ENCODE data around the gene MSH2.

MSH2 gene

GRCh38 chr2:47373747-47374146 lies 29.2 kb upstream of the MSH2 start:
- H3K4me3 ChIP-seq (ENCODE audit: low read depth in 1 of 2, low read length in 2 of 2) = no peak overlapping the region
- no peaks in the 10 kb centered on the region for H3K9me3 ChIP-seq (ENCODE audit: insufficient read depth, low read length, severe bottlenecking)
- no peak for TF ChIP-seq CTCF (IDR thresholded peaks at IDR 0.05; ENCODE audit: borderline replicate concordance, extremely low read depth, low read length, poor library complexity, severe bottlenecking)
- TF ChIP-seq EZH2 (IDR thresholded peaks at IDR 0.05; ENCODE audit: borderline replicate concordance, low read depth, low read length, severe bottlenecking) = no peak
- H3K27ac ChIP-seq (ENCODE audit: low read length) = no peak overlapping the region
- DNase-seq (no peak), ATAC-seq (ENCODE audit: insufficient read depth, low read depth) (no peak)
- no peaks in the 10 kb centered on the region for H4K20me1 ChIP-seq (ENCODE audit: insufficient read depth, low read length)
- H2AFZ ChIP-seq (ENCODE audit: low read depth, low read length) = no peak overlapping the region
- no peaks in the 10 kb centered on the region for H3K27me3 ChIP-seq (ENCODE audit: insufficient read depth, low read length, poor library complexity)
- no peak overlapping the region for H3K9ac ChIP-seq (ENCODE audit: low read depth, low read length)
- no peak overlapping the region for H3K4me2 ChIP-seq (ENCODE audit: insufficient read depth, low read length)
- no peaks in the 10 kb centered on the region for H3K36me3 ChIP-seq (ENCODE audit: insufficient read depth, low read length)
- H3K4me1 ChIP-seq (ENCODE audit: insufficient read depth, low read length) = no peaks in the 10 kb centered on the region
- no peaks in the 10 kb centered on the region for H3K79me2 ChIP-seq (ENCODE audit: insufficient read depth, low read length)

- no peaks in the 10 kb centered on the region for H3K36me3 ChIP-seq (ENCODE audit: insufficient read depth, low read length)
- H3K79me2 ChIP-seq (ENCODE audit: insufficient read depth, low read length) = no peaks in the 10 kb centered on the region
These were observed 27.6 kb upstream of the MSH2 start for GRCh38 chr2:47375307-47375706.

GRCh38 chr2:47379384-47379783 lies 23.6 kb upstream of the MSH2 start:
- H3K4me1 ChIP-seq (ENCODE audit: insufficient read depth, low read length) = no peaks in the 10 kb centered on the region
- H3K27ac ChIP-seq (ENCODE audit: low read length) = no peak overlapping the region
- H4K20me1 ChIP-seq (ENCODE audit: insufficient read depth, low read length) = no peaks in the 10 kb centered on the region
- no peaks in the 10 kb centered on the region for H3K27me3 ChIP-seq (ENCODE audit: insufficient read depth, low read length, poor library complexity)
- no peak overlapping the region for H3K4me2 ChIP-seq (ENCODE audit: insufficient read depth, low read length)
- no peaks in the 10 kb centered on the region for H3K79me2 ChIP-seq (ENCODE audit: insufficient read depth, low read length)
- no peak overlapping the region for H3K4me3 ChIP-seq (ENCODE audit: low read depth in 1 of 2, low read length in 2 of 2)
- H3K9me3 ChIP-seq (ENCODE audit: insufficient read depth, low read length, severe bottlenecking) = no peaks in the 10 kb centered on the region
- TF ChIP-seq CTCF (IDR thresholded peaks at IDR 0.05; ENCODE audit: borderline replicate concordance, extremely low read depth, low read length, poor library complexity, severe bottlenecking) = no peak
- TF ChIP-seq EZH2 (IDR thresholded peaks at IDR 0.05; ENCODE audit: borderline replicate concordance, low read depth, low read length, severe bottlenecking) = no peak
- H3K36me3 ChIP-seq (ENCODE audit: insufficient read depth, low read length) = no peaks in the 10 kb centered on the region
- ATAC-seq (ENCODE audit: insufficient read depth, low read depth) (no peak), DNase-seq (no peak)
- no peak overlapping the region for H2AFZ ChIP-seq (ENCODE audit: low read depth, low read length)
- no peak overlapping the region for H3K9ac ChIP-seq (ENCODE audit: low read depth, low read length)

More at GRCh38 chr2:47375307-47375706, 27.6 kb upstream of the MSH2 start:
- Histone ChIP-seq H3K4me3 (ENCODE audit: low read depth in 1 of 2, low read length in 2 of 2) (no peak overlapping the region), H3K9me3 (ENCODE audit: insufficient read depth, low read length, severe bottlenecking) (no peaks in the 10 kb centered on the region), H3K4me1 (ENCODE audit: insufficient read depth, low read length) (no peaks in the 10 kb centered on the region), H4K20me1 (ENCODE audit: insufficient read depth, low read length) (no peaks in the 10 kb centered on the region), H3K9ac (ENCODE audit: low read depth, low read length) (no peak overlapping the region), H2AFZ (ENCODE audit: low read depth, low read length) (no peak overlapping the region), H3K27me3 (ENCODE audit: insufficient read depth, low read length, poor library complexity) (no peaks in the 10 kb centered on the region), H3K27ac (ENCODE audit: low read length) (no peak overlapping the region), H3K4me2 (ENCODE audit: insufficient read depth, low read length) (no peak overlapping the region)
- TF ChIP-seq CTCF (IDR thresholded peaks at IDR 0.05; ENCODE audit: borderline replicate concordance, extremely low read depth, low read length, poor library complexity, severe bottlenecking) (no peak), EZH2 (IDR thresholded peaks at IDR 0.05; ENCODE audit: borderline replicate concordance, low read depth, low read length, severe bottlenecking) (no peak)
- DNase-seq (no peak), ATAC-seq (ENCODE audit: insufficient read depth, low read depth) (no peak)

GRCh38 chr2:47381408-47381807 lies 21.5 kb upstream of the MSH2 start:
- Histone ChIP-seq H3K9me3 (ENCODE audit: insufficient read depth, low read length, severe bottlenecking) (no peaks in the 10 kb centered on the region), H3K27me3 (ENCODE audit: insufficient read depth, low read length, poor library complexity) (no peaks in the 10 kb centered on the region), H2AFZ (ENCODE audit: low read depth, low read length) (no peak overlapping the region), H4K20me1 (ENCODE audit: insufficient read depth, low read length) (no peaks in the 10 kb centered on the region), H3K4me2 (ENCODE audit: insufficient read depth, low read length) (no peak overlapping the region), H3K4me1 (ENCODE audit: insufficient read depth, low read length) (no peaks in the 10 kb centered on the region), H3K4me3 (ENCODE audit: low read depth in 1 of 2, low read length in 2 of 2) (no peak overlapping the region), H3K36me3 (ENCODE audit: insufficient read depth, low read length) (no peaks in the 10 kb centered on the region), H3K27ac (ENCODE audit: low read length) (no peak overlapping the region), H3K9ac (ENCODE audit: low read depth, low read length) (no peak overlapping the region), H3K79me2 (ENCODE audit: insufficient read depth, low read length) (no peaks in the 10 kb centered on the region)
- TF ChIP-seq CTCF (IDR thresholded peaks at IDR 0.05; ENCODE audit: borderline replicate concordance, extremely low read depth, low read length, poor library complexity, severe bottlenecking) (no peak), EZH2 (IDR thresholded peaks at IDR 0.05; ENCODE audit: borderline replicate concordance, low read depth, low read length, severe bottlenecking) (no peak)
- ATAC-seq (ENCODE audit: insufficient read depth, low read depth) (no peak), DNase-seq (no peak)

All from DND-41 (cell line).